ENCODE data around the gene FGD4. TPM values are rescaled to one million over a fixed set of nuclear protein-coding genes. Genes with fewer than 3 reads are reported as not detected.
A peak's percentile ranks its signal among the peaks of the same experiment; 100 is the strongest.

FGD4 gene
- total RNA-seq, 1 experiment from 2014 or later = 54.3 TPM

- H2BK15ac ChIP-seq (ENCODE audit: low read depth, low read length) = no peak overlapping the region
- peaks cover 3% of the 10 kb centered on the region; the same call in 1 of the 2 replicates for H3K4me1 ChIP-seq (ENCODE audit: insufficient read depth, low read length)
- H3K27ac ChIP-seq (ENCODE audit: insufficient read length, low read depth, low read length) = no peak overlapping the region
- H3K79me2 ChIP-seq (ENCODE audit: insufficient read depth, low read length) = peaks cover 15% of the 10 kb centered on the region; the same call in 1 of the 2 replicates
- H4K91ac ChIP-seq (ENCODE audit: insufficient read length, low read depth, low read length) = no peak overlapping the region
- H3T11ph ChIP-seq (ENCODE audit: low read length) = no peak overlapping the region
- H3K4me2 ChIP-seq (ENCODE audit: insufficient read depth, insufficient read length, low read length) = no peak overlapping the region
- H2AFZ ChIP-seq (ENCODE audit: low read length) = no peak overlapping the region
- no peak overlapping the region for H4K5ac ChIP-seq (ENCODE audit: insufficient read length, low read depth, low read length)
- no peak overlapping the region for H2AK5ac ChIP-seq (ENCODE audit: insufficient read length, low read length)
- Mint-ChIP-seq H3K4me1 (peaks cover 26% of the 10 kb centered on the region in 2 experiments), H3K27ac (peak overlapping the region in 2 of 3 experiments; percentile 24 to 71; a peak in 2 of 7 replicates), H3K4me3 (no peak overlapping the region), H3K36me3 (ENCODE audit: insufficient read depth in 1 of 3, low read depth in 3 of 3) (peaks cover 3 to 11% (median 11%) of the 10 kb centered on the region in 3 experiments; a peak in 6 of 7 replicates), H3K27me3 (ENCODE audit: low read depth) (no peaks in the 10 kb centered on the region), H3K9me3 (no peaks in the 10 kb centered on the region)
- H3K4ac ChIP-seq (ENCODE audit: low read depth, low read length) = no peak overlapping the region
- no peaks in the 10 kb centered on the region for H3K23me2 ChIP-seq (ENCODE audit: insufficient read length, low read depth, low read length, poor library complexity, severe bottlenecking)
- H3K79me1 ChIP-seq (ENCODE audit: insufficient read depth, low read depth, low read length, poor library complexity, severe bottlenecking) = peaks cover 10% of the 10 kb centered on the region
- no peak overlapping the region for H3K9ac ChIP-seq (ENCODE audit: extremely low read depth, insufficient read length, low read length)
- H3K18ac ChIP-seq (ENCODE audit: insufficient read length, low read depth, low read length) = no peak overlapping the region
- no peak overlapping the region for H2BK5ac ChIP-seq (ENCODE audit: insufficient read length, low read length)
- H3K23ac ChIP-seq (ENCODE audit: insufficient read length, low read depth, low read length) = no peak overlapping the region
- no peak overlapping the region for H3K56ac ChIP-seq (ENCODE audit: insufficient read length, low read depth, low read length)
- H2BK120ac ChIP-seq (ENCODE audit: low read depth, low read length, poor library complexity, severe bottlenecking) = no peak overlapping the region
- no peak for TF ChIP-seq CTCF (conservative IDR thresholded peaks at IDR 0.05)
- no CpG with 5 or more reads among the region's 2 CpGs for WGBS (ENCODE audit: extremely low coverage, insufficient read length, low lambda C conversion rate)
- no peak overlapping the region for H3K14ac ChIP-seq (ENCODE audit: insufficient read depth, low read length)
- H4K20me1 ChIP-seq (ENCODE audit: control insufficient read depth, insufficient read depth, insufficient read length) = no peaks in the 10 kb centered on the region
- H2BK12ac ChIP-seq (ENCODE audit: insufficient read length, low read depth, low read length) = no peak overlapping the region
- no peaks in the 10 kb centered on the region for H3K27me3 ChIP-seq (ENCODE audit: insufficient read depth, low read length)
- H3K9me3 ChIP-seq (ENCODE audit: control insufficient read depth, low read depth, low read length) = no peaks in the 10 kb centered on the region
- no peak for DNase-seq
- no peak overlapping the region for H4K8ac ChIP-seq (replicated peaks; ENCODE audit: insufficient read length, low read depth, low read length)
- H2BK20ac ChIP-seq (ENCODE audit: low read depth, low read length, poor library complexity, severe bottlenecking) = no peak overlapping the region
Measured at GRCh38 chr12:32551058-32551457, 151.7 kb downstream of the FGD4 start.
